Liver (tissue), 9 donors: Measurements from ENCODE around the gene NOTO. TPM values are rescaled to one million over a fixed set of nuclear protein-coding genes. Genes with fewer than 3 reads are reported as not detected.

Source experiments
- DNase-seq: peaks from one replicate; pipeline ENCODE4 v3.0.0-alpha.2; 2017; ENCODE audit warnings: low spot score
- H3K27ac ChIP-seq, 2 donors: one replicate each; pipeline ENCODE4 v1.7.0; 2013; ENCODE audit warnings: inconsistent platforms in 2 of 2, low read length in 2 of 2, control low read depth in 1 of 2, low read depth in 1 of 2, mild to moderate bottlenecking in 1 of 2
- H3K27me3 ChIP-seq, 4 donors: one replicate each; pipeline versions ENCODE4 v1.6.1 to v1.7.0; 2013; ENCODE audit warnings: low read length in 3 of 4, inconsistent platforms in 1 of 4, mild to moderate bottlenecking in 1 of 4, moderate library complexity in 1 of 4; ENCODE audit not compliant: control insufficient read depth in 4 of 4, insufficient read depth in 4 of 4
- H3K36me3 ChIP-seq, 4 donors: one replicate each; pipeline versions ENCODE4 v1.6.1 to v1.7.0; 2013; ENCODE audit warnings: low read length in 3 of 4, mild to moderate bottlenecking in 3 of 4, low read depth in 1 of 4, moderate library complexity in 1 of 4; ENCODE audit not compliant: control insufficient read depth in 4 of 4, insufficient read depth in 3 of 4
- H3K4me1 ChIP-seq, 4 donors: one replicate each; pipeline versions ENCODE4 v1.6.1 to v1.7.0; 2013; ENCODE audit warnings: low read length in 3 of 4, mild to moderate bottlenecking in 3 of 4, moderate library complexity in 1 of 4; ENCODE audit not compliant: control insufficient read depth in 4 of 4, insufficient read depth in 4 of 4
- H3K4me3 ChIP-seq, 3 donors: one replicate each; pipeline versions ENCODE4 v1.6.1 to v1.7.0; 2013; ENCODE audit warnings: low read length in 3 of 3, control low read depth in 1 of 3, low read depth in 1 of 3, mild to moderate bottlenecking in 1 of 3
- H3K9ac ChIP-seq, 2 donors: one replicate each; pipeline ENCODE4 v1.7.0; 2013; ENCODE audit warnings: low read length in 2 of 2, mild to moderate bottlenecking in 2 of 2, moderate library complexity in 2 of 2, control low read depth in 1 of 2, low read depth in 1 of 2
- H3K9me3 ChIP-seq, 4 donors: one replicate each; pipeline versions ENCODE4 v1.6.1 to v1.7.0; 2013; ENCODE audit warnings: low read length in 3 of 4; ENCODE audit not compliant: control insufficient read depth in 4 of 4
- ATF3 ChIP-seq: IDR thresholded peaks from 2 replicates; pipeline ENCODE4 v1.6.1; 2016; ENCODE audit warnings: antibody characterized with exemption
- CTCF ChIP-seq: fragments of 150-350 bp; IDR thresholded peaks from 2 replicates; pipeline ENCODE4 v1.5.1; 2017; ENCODE audit warnings: improper control_type of control experiment, low read depth, low read length; ENCODE audit not compliant: missing input control
- EGR1 ChIP-seq, 2 donors: IDR thresholded peaks; 2 replicates each; pipeline ENCODE4 v1.6.1; 2016 to 2018; ENCODE audit warnings: antibody characterized with exemption in 2 of 2, low read depth in 2 of 2
- FOXA1 ChIP-seq: IDR thresholded peaks from 2 replicates; pipeline ENCODE4 v1.6.1; 2016; ENCODE audit warnings: antibody characterized with exemption
- FOXA2 ChIP-seq: IDR thresholded peaks from 2 replicates; pipeline ENCODE4 v1.6.1; 2016; ENCODE audit warnings: antibody characterized with exemption
- GABPA ChIP-seq, 2 donors: IDR thresholded peaks in 1 of 2; conservative IDR thresholded peaks in 1 of 2; 2 replicates each; pipeline ENCODE4 v1.6.1; 2016; ENCODE audit warnings: antibody characterized with exemption in 2 of 2, mild to moderate bottlenecking in 1 of 2, moderate library complexity in 1 of 2
- HNF4A ChIP-seq, 2 donors: conservative IDR thresholded peaks; 2 replicates each; pipeline ENCODE4 v1.6.1; 2016; ENCODE audit warnings: antibody characterized with exemption in 2 of 2, mild to moderate bottlenecking in 2 of 2
- HNF4G ChIP-seq: IDR thresholded peaks from 2 replicates; pipeline ENCODE4 v1.6.1; 2016; ENCODE audit warnings: antibody characterized with exemption
- JUND ChIP-seq, 2 donors: IDR thresholded peaks; 2 replicates each; pipeline ENCODE4 v1.6.1; 2016; ENCODE audit warnings: antibody characterized with exemption in 2 of 2
- MAX ChIP-seq: IDR thresholded peaks from 2 replicates; pipeline ENCODE4 v1.6.1; 2016; ENCODE audit warnings: antibody characterized with exemption
- NR2F2 ChIP-seq: IDR thresholded peaks from 2 replicates; pipeline ENCODE4 v1.6.1; 2016; ENCODE audit warnings: antibody characterized with exemption
- RAD21 ChIP-seq, 2 donors: IDR thresholded peaks; 2 replicates each; pipeline ENCODE4 v1.6.1; 2016; ENCODE audit warnings: antibody characterized with exemption in 2 of 2, mild to moderate bottlenecking in 2 of 2
- REST ChIP-seq: IDR thresholded peaks from 2 replicates; pipeline ENCODE4 v1.6.1; 2016; ENCODE audit warnings: antibody characterized with exemption, mild to moderate bottlenecking
- RXRA ChIP-seq, 2 donors: IDR thresholded peaks; 2 replicates each; pipeline ENCODE4 v1.6.1; 2017 to 2018; ENCODE audit warnings: antibody characterized with exemption in 2 of 2, mild to moderate bottlenecking in 1 of 2
- SP1 ChIP-seq: IDR thresholded peaks from 2 replicates; pipeline ENCODE4 v1.6.1; 2018; ENCODE audit warnings: antibody characterized with exemption, mild to moderate bottlenecking
- TAF1 ChIP-seq: conservative IDR thresholded peaks from 2 replicates; pipeline ENCODE4 v1.6.1; 2016; ENCODE audit warnings: antibody characterized with exemption, mild to moderate bottlenecking
- ZBTB33 ChIP-seq: IDR thresholded peaks from 2 replicates; pipeline ENCODE4 v1.6.1; 2016; ENCODE audit warnings: antibody characterized with exemption
- WGBS: extraction: QIAGEN DNeasy Blood & Tissue Kit; methylation state at CpG from one replicate; pipeline ENCODE4 v1.1.7; 2013; 5-methylcytosine and 5-hydroxymethylcytosine counted together
- polyA plus RNA-seq, 2 donors: library from polyadenylated mRNA; stranded (reverse) in 1 of 2; unstranded in 1 of 2; fragments of 200-250 nt in 1 of 2; fragments of >200 nt in 1 of 2; fragmentation: Nextera tagmentation in 1 of 2; extraction: Ambion mirVana in 1 of 2; gene quantifications; one replicate each; pipeline versions ENCODE4 v1.2.1 to v1.2.3, GENCODE V29; 2013 to 2015
- total RNA-seq, 2 donors: library from RNA; depleted of rRNA; stranded (reverse); fragments of >200 nt; gene quantifications; one replicate each; pipeline ENCODE4 v1.2.3, GENCODE V29; 2014
- donor health status: healthy.
- donor health status: healthy.
- donor health status: healthy.
- donor health status: healthy.
- donor health status: healthy.

The NOTO gene
- total and polyA plus RNA-seq, 4 donors: not detected

GRCh38 chr2:73174941-73175662 lies 27.3 kb upstream of the NOTO start:
- H3K9ac ChIP-seq: peak overlapping the region in 1 of 2 donors; percentile 32
- H3K4me3 ChIP-seq: peak overlapping the region in 1 of 3 donors; percentile 50
- H3K27ac ChIP-seq: no peak overlapping the region
- DNase-seq: no peak
- TF ChIP-seq FOXA1 (no peak), FOXA2 (no peak), TAF1 (no peak), RAD21 (IDR thresholded peaks at IDR 0.05) (no peak), HNF4G (no peak)
- H3K9me3 ChIP-seq: no peaks in the 10 kb centered on the region
- H3K4me1 ChIP-seq: peaks cover 2 to 21% (median 15%) of the 10 kb centered on the region in 4 donors
- H3K27me3 ChIP-seq: no peaks in the 10 kb centered on the region
- no peaks in the 10 kb centered on the region for H3K36me3 ChIP-seq
- WGBS: 41% methylated on average over 25 of the region's 25 CpGs

- WGBS: 1% methylated on average over 59 of the region's 59 CpGs
- Histone ChIP-seq H3K36me3 (no peaks in the 10 kb centered on the region), H3K27me3 (no peaks in the 10 kb centered on the region), H3K27ac (no peak overlapping the region), H3K9me3 (no peaks in the 10 kb centered on the region), H3K9ac (peak overlapping the region; percentile 27 to 32), H3K4me1 (peaks cover 2 to 21% (median 15%) of the 10 kb centered on the region in 4 donors), H3K4me3 (peak overlapping the region in 2 of 3 donors; percentile 46 to 50)
- TF ChIP-seq EGR1 (IDR thresholded peaks at IDR 0.05; ENCODE audit: low read depth in 2 of 2) (no peak), NR2F2 (no peak), HNF4G (no peak), RXRA (IDR thresholded peaks at IDR 0.05) (no peak), ATF3 (no peak), JUND (IDR thresholded peaks at IDR 0.05) (no peak)
- peak; percentile 73 for DNase-seq
Measured at GRCh38 chr2:73175663-73176204, 26.6 kb upstream of the NOTO start.

- Histone ChIP-seq H3K36me3 (no peaks in the 10 kb centered on the region), H3K4me3 (peak overlapping the region in 2 of 3 donors; percentile 46 to 50), H3K27me3 (no peaks in the 10 kb centered on the region), H3K4me1 (peaks cover 2 to 21% (median 15%) of the 10 kb centered on the region in 4 donors), H3K27ac (peak overlapping the region in 1 of 2 donors; percentile 10), H3K9ac (peak overlapping the region; percentile 0 to 27), H3K9me3 (no peaks in the 10 kb centered on the region)
- no peak for DNase-seq
- 2% methylated on average over 31 of the region's 31 CpGs for WGBS
- no peak for TF ChIP-seq JUND (IDR thresholded peaks at IDR 0.05)
- TF ChIP-seq ZBTB33: no peak
- TF ChIP-seq GABPA (IDR thresholded peaks at IDR 0.05 in 1 of 2, conservative IDR thresholded peaks at IDR 0.05 in 1 of 2): no peak
- TF ChIP-seq HNF4A (conservative IDR thresholded peaks at IDR 0.05): peak; percentile 60 to 67
- no peak for TF ChIP-seq NR2F2
- no peak for TF ChIP-seq FOXA2
- no peak for TF ChIP-seq HNF4G
- no peak for TF ChIP-seq MAX
- no peak for TF ChIP-seq FOXA1
- peak; percentile 46 for TF ChIP-seq SP1
- TF ChIP-seq RAD21 (IDR thresholded peaks at IDR 0.05): no peak
- no peak for TF ChIP-seq CTCF
- no peak for TF ChIP-seq TAF1
- TF ChIP-seq EGR1 (IDR thresholded peaks at IDR 0.05; ENCODE audit: low read depth in 2 of 2): no peak
- peak in 1 of 2 donors; percentile 15 for TF ChIP-seq RXRA (IDR thresholded peaks at IDR 0.05)
- TF ChIP-seq REST: no peak
Measured at GRCh38 chr2:73176205-73176880, 26.0 kb upstream of the NOTO start.
